Cardiac fibroblast (primary cell): ENCODE results near the gene PRKD1.

Experiments
- DNase-seq, 2 donors: peaks; one replicate each; pipeline versions ENCODE4 v3.0.0 to v3.0.0-alpha.2; 2010; ENCODE audit warnings: low read depth in 2 of 2
- H3K4me3 ChIP-seq, 2 donors: replicated peaks in 1 of 2; 1 replicate in 1 of 2; 2 replicates in 1 of 2; pipeline ENCODE4 v1.5.1; 2011; ENCODE audit warnings: low read depth in 2 of 2, low read length in 2 of 2, mild to moderate bottlenecking in 2 of 2, moderate library complexity in 1 of 2
- CTCF ChIP-seq: IDR thresholded peaks from one replicate; pipeline ENCODE4 v1.5.1; 2011; ENCODE audit warnings: low read depth, mild to moderate bottlenecking, low read length, inconsistent platforms

Gene PRKD1

GRCh38 chr14:29798811-29799210, 128.8 kb downstream of the PRKD1 start:
- H3K4me3 ChIP-seq = no peak overlapping the region
- TF ChIP-seq CTCF = no peak

DNA sequence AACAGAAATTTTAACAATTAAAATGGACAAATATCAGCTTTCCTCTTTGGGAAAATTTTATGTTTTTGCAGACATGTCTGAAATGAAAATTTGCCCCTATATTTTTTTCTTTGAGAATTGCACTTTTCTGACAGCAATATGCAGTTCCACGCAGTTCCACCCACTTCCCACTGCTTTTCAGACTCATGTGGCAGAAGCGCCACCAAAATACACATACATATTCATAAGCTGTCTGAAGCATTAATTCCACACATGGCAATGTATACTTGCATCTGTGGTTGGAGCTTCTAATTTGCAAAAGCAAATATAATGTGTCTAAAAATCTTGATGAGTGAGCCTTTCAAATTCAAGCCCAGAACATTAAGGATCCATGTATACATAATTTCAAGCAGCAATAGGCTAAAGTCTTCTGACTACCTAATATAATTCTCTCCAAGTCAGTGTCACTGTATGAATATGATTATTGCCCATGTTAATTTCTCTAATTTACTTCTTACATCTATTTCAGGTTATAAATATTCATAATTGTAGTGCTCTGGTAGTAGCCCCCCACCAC, 129.5 kb downstream of the PRKD1 start:
- no peak for DNase-seq
- H3K4me3 ChIP-seq = no peak overlapping the region
- TF ChIP-seq CTCF = no peak

More at GRCh38 chr14:29798811-29799210, 128.8 kb downstream of the PRKD1 start:
- DNase-seq = no peak

DNA sequence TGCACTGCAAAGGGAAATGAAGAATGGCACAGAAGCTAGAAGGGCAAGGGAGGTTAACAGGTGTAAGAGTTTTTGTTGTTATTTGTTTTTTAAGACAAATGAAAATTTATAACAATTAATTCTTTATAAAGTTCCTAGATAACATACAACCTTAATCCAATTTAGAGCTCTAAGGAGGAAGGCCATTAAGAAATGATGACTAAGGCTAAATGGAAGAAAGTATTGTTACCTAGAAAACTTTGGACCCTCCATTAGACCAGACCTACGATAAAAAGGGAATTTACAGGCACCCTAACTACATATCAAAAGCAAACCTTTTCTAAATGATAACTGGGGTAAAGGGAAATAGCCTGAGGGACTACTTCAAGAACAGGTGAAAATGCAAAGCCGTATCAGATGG, 130.8 kb downstream of the PRKD1 start:
- no peak for TF ChIP-seq CTCF
- DNase-seq = no peak
- H3K4me3 ChIP-seq = no peak overlapping the region

DNA sequence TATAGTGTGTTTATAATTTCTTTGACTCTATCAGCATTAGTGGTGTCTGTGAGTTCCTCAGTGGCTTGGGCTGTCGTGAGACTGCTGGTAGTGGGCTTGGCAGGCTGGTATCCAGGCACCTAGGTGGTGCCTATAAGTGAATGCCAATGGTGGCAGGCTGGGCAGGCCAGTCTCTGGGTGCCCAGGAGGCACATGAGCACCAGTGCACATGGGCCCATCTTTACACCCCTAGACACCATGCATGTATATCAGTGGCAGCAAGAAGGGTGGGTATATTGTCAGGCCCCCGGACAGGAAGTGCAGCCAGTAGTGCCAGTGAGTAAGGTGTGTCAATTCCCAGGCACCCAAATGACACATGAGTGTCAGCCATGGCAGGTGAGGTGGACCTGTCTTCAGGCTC, 138.2 kb downstream of the PRKD1 start:
- no peak for TF ChIP-seq CTCF
- no peak for DNase-seq
- H3K4me3 ChIP-seq = no peak overlapping the region

DNA sequence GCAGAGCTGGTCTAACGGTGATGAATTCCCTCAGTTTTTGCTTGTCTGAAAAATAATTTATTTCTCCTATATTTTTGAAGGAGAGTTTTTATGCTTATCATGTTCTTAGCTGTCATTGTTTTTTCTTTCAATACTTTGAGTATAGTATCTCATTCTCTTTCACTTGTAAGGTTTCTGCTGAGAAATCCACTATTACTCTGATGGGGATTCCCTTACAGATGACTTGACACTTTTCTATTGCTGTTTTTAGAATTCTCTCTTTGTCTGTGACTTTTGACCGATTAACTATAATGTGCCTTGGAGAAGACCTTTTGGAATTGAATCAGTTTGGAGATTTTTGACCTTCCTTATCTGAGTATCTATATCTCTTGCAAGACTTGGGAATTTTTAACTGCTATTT, 139.6 kb downstream of the PRKD1 start:
- H3K4me3 ChIP-seq = no peak overlapping the region
- DNase-seq = no peak
- no peak for TF ChIP-seq CTCF

- peak in 1 of 2 donors; percentile 11 for DNase-seq
These were observed 144.1 kb downstream of the PRKD1 start for GRCh38 chr14:29783556-29783955.

More at GRCh38 chr14:29783556-29783955, 144.1 kb downstream of the PRKD1 start:
- no peak overlapping the region for H3K4me3 ChIP-seq
- TF ChIP-seq CTCF = no peak
